Stimulated activated CD8-positive, alpha-beta memory T cell treated with anti-CD3 and anti-CD28 coated beads, Interleukin-2, amount 100 ng/mL, for 48 hours (primary cell): ENCODE measurements around the gene CEACAM16.
"Not testable (repeated sequence)": the region's sequence is repeated elsewhere in the genome, so short reads cannot be mapped to it uniquely, and the experiment has no call there.

ENCODE experiments used
- DNase-seq, 2 donors: peaks; one replicate each; pipeline ENCODE4 v3.0.0-alpha.2; 2020; ENCODE audit warnings: low read depth in 2 of 2

The CEACAM16 gene

GRCh38 chr19:44703336-44704078 is 4.6 kb downstream of the CEACAM16 start:
- no peak for DNase-seq

GRCh38 chr19:44704982-44705381 is 6.0 kb downstream of the CEACAM16 start:
- DNase-seq = no peak

- no peak for DNase-seq
Measured at GRCh38 chr19:44705502-44706010, 6.6 kb downstream of the CEACAM16 start.

DNA sequence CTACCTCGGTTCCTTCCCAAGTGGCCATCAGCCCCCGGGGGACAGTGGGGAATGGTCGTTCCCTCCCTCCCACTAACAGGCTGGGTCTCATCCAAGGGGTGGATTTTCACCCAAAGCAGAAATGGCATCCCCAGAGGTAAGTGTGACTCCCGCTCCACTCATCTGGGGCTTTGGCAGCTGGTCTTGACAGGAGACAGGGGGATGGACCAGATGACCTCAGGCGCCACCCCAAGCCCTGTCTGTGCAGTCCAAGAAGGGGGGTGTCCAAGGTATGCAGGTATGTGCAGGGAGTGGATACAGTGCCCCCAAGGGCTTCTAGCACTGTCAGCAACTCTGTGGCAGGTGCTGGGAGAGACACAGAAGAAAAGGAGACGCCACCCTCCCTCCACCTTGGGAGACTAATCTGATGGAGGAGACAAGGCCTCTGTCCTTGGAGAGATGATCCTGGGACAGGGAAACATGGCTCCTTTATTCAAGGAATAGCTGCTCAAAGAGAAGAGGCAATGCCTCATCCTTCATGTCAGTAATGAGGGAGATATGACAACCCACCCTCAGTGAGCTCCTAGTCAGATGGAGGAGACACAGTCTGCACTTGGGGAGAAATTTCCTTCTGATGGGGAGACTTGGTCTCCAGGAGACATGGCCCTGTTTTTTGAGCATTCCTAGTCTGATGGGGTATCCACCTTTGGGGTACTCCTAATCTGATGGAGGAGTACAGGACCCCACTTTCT is 7.7 kb downstream of the CEACAM16 start:
- DNase-seq = no peak

DNA sequence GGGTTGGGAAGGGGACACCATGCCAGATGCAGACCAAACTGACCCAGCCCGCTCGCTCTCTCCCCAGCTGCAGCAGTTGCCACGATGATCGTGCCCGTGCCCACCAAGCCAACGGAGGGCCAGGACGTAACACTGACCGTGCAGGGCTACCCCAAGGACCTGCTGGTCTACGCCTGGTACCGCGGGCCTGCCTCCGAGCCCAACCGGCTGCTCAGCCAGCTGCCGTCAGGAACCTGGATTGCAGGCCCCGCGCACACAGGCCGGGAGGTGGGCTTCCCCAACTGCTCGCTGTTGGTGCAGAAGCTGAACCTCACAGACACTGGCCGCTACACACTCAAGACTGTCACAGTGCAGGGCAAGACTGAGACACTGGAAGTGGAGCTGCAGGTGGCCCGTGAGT is 8.8 kb downstream of the CEACAM16 start:
- no peak for DNase-seq

- no peak for DNase-seq
Measured at GRCh38 chr19:44708940-44709339, 10.0 kb downstream of the CEACAM16 start.

- not testable (repeated sequence) for DNase-seq
Measured at GRCh38 chr19:44709434-44710266, 10.7 kb downstream of the CEACAM16 start.

GRCh38 chr19:44710483-44710882 is 11.5 kb downstream of the CEACAM16 start:
- no peak for DNase-seq

DNA sequence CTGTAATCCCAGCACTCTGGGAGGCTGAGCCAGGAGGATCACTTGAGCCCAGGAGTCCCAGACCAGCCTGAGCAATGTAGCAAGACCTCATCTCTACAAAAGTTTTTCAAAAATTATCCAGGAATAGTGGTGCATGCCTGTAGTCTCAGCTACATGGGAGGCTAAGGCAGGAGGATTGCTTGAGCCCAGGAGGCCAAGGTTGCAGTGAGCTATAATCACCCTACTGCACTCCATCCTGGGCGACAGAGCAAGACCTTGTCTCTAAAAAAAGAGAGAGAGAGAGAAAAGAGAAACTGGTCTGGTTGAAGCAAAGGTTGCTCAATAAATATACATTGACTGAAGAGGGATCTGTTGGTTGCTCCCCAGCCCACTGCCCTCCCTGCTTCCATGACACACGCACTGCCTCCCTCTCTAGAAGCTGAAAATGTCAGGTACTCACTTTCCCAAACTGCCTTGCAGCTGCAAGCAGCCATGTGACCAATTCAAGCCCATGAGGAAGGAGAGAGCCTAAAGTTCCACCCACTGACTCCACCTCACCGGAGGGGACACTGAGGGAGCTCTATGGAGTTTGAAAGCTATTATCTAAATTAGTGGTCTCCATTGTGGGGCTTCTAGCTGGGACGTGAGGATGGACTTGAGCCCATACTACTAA is 14.0 kb downstream of the CEACAM16 start:
- DNase-seq = no peak

DNA sequence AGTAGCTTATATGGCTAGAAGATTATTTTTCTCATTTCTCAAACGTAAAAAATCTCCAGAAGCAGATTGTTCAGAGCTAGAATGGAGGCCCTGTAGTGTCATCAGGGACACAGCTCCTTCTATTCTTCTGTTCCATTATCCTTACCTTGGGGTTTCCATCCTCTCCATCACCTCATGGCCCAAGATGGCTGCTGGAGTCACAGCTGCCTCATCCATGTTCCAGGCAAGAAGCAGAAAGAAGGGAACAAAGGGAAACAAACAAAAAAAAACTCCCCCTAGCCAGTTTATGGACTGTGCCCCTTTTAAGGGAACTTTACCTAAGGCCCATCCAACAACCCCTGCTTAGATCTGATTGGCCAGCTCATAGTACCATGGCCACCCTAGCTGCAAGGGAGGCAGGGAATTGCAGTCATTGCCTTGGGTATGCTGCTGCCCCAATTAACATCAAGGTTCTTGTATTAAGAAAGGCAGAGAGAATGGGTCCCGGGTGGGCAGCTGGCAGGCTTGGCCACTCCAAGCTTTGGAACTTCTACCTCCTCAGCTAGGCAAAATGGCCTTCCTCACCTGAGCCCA is 15.7 kb downstream of the CEACAM16 start:
- DNase-seq = no peak

DNA sequence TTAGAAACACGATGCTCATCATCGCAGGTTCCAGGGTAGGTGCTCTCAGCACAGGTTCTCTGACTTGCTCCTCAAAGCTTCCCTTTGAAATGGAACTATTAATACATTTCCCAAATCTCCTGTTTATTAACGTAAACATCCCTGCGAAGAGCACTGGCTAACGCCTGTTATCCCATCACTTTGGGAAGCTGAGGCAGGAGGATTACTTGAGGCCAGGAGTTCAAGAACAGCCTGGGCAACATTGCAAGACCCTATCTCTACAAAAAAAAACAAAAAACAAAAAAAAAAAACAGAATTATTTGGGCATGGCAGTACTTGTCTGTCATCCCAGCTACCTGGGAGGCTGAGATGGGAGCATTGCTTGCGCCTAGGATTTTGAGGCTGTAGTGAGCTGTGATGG is 18.7 kb downstream of the CEACAM16 start:
- DNase-seq = no peak

DNA sequence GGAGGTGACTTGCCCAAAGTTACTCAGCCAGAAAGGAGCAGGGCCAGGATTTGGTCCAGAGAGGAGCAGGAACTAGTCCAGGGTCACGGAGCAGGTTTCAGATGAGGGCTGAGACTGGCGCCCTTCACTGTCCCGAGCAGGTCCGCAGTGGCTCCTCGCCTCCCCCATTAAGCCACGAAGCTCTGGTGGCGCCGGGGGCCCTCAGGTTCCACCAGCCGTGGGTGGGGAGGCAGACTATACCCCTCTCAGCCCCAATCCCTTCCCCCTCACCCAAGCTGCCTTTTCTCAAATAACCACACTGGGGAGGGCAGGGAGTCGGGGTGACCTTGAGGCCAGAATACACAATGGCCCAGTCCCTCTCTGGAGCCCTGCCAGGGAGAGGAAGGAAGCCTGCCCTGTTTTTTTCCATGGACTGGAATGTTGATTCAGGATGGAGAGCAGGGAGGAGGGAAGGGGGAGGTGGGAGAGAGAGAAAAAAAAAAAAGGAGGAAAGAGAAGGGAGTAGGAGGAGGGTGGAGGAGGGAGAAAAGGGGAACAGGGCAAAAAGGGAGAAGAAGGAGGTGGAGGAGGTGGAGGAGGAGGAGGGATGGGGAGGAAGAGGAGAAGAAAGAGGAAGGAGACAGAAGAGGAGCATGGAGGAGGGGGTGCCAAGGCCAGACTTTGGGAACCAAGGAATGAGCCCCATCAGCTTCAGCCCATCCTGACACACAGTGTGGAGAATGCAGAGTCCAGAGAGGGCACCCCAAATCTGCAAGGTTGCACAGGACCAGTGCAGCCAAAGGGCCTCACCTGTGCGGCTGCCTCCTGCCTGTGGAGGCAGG is 19.7 kb downstream of the CEACAM16 start:
- no peak for DNase-seq

- no peak for DNase-seq
Measured at GRCh38 chr19:44719262-44719701, 20.3 kb downstream of the CEACAM16 start.

GRCh38 chr19:44720396-44720795 is 21.4 kb downstream of the CEACAM16 start:
- DNase-seq = not testable (repeated sequence)

- no peak for DNase-seq
Measured at GRCh38 chr19:44720945-44721344, 22.0 kb downstream of the CEACAM16 start.

GRCh38 chr19:44721369-44721768 is 22.4 kb downstream of the CEACAM16 start:
- not testable (repeated sequence) for DNase-seq

GRCh38 chr19:44722131-44723121 is 23.5 kb downstream of the CEACAM16 start:
- peak in 1 of 2 donors; percentile 27 for DNase-seq

GRCh38 chr19:44723299-44723951 is 24.5 kb downstream of the CEACAM16 start:
- no peak for DNase-seq

- peak; percentile 60 to 70 for DNase-seq
Measured at GRCh38 chr19:44723952-44724319, 25.0 kb downstream of the CEACAM16 start.
